HepG2 (cell line): ENCODE results near the gene DNASE1L2. TPM values are rescaled to one million over a fixed set of nuclear protein-coding genes. Genes with fewer than 3 reads are reported as not detected.

ENCODE experiments used
- ATAD3A ChIP-seq: sonication (generic); formaldehyde crosslinking; IDR thresholded peaks from 2 replicates; pipeline ENCODE4 v1.4.0; 2020; ENCODE audit warnings: missing genetic modification reagents
- BCLAF1 ChIP-seq: fragments of 450-650 bp; IDR thresholded peaks from 2 replicates; pipeline ENCODE4 v1.6.1; 2017; ENCODE audit warnings: mild to moderate bottlenecking
- BORCS8-MEF2B ChIP-seq: sonication (generic); formaldehyde crosslinking; IDR thresholded peaks from 2 replicates; pipeline ENCODE4 v1.8.0; 2022; ENCODE audit warnings: mild to moderate bottlenecking, missing genetic modification reagents
- DZIP1 ChIP-seq: sonication (generic); formaldehyde crosslinking; IDR thresholded peaks from 2 replicates; pipeline ENCODE4 v1.5.0; 2020; ENCODE audit warnings: mild to moderate bottlenecking, missing genetic modification reagents
- GPN1 ChIP-seq: sonication (generic); formaldehyde crosslinking; IDR thresholded peaks from 2 replicates; pipeline ENCODE4 v1.5.1; 2020; ENCODE audit warnings: missing genetic modification reagents, borderline replicate concordance
- POLR2AphosphoS2 ChIP-seq: IDR thresholded peaks from 2 replicates; pipeline ENCODE4 v1.6.1; 2011; ENCODE audit warnings: low read depth, low read length, improper control_type of control experiment
- SALL1 ChIP-seq: sonication (generic); formaldehyde crosslinking; IDR thresholded peaks from 2 replicates; pipeline ENCODE4 v1.8.0; 2022; ENCODE audit warnings: mild to moderate bottlenecking, missing genetic modification reagents
- SRSF9 ChIP-seq: fragments of 200-400 bp; formaldehyde crosslinking; IDR thresholded peaks from 2 replicates; pipeline ENCODE4 v1.6.1; 2018; ENCODE audit warnings: borderline replicate concordance, mild to moderate bottlenecking, low read depth, low read length; ENCODE audit not compliant: insufficient read depth, poor library complexity, severe bottlenecking
- TFDP2 ChIP-seq: sonication (generic); formaldehyde crosslinking; IDR thresholded peaks from 2 replicates; pipeline ENCODE4 v1.4.0; 2020; ENCODE audit warnings: missing genetic modification reagents
- ZBTB26 ChIP-seq: IDR thresholded peaks from 2 replicates; pipeline ENCODE4 v1.6.1; 2016; ENCODE audit warnings: missing compliant biosample characterization, missing genetic modification reagents, borderline replicate concordance
- ZNF17 ChIP-seq: sonication (generic); formaldehyde crosslinking; IDR thresholded peaks from 2 replicates; pipeline ENCODE4 v1.5.0; 2020; ENCODE audit warnings: mild to moderate bottlenecking, missing genetic modification reagents
- ZNF18 ChIP-seq: sonication (generic); formaldehyde crosslinking; IDR thresholded peaks from 2 replicates; pipeline ENCODE4 v1.8.0; 2022; ENCODE audit warnings: mild to moderate bottlenecking, missing genetic modification reagents; ENCODE audit not compliant: insufficient replicate concordance
- ZNF362 ChIP-seq: sonication (generic); formaldehyde crosslinking; IDR thresholded peaks from 2 replicates; pipeline ENCODE4 v1.4.0; 2020; ENCODE audit warnings: missing genetic modification reagents, mild to moderate bottlenecking, borderline replicate concordance
- ZSCAN21 ChIP-seq: sonication (generic); formaldehyde crosslinking; IDR thresholded peaks from 2 replicates; pipeline ENCODE4 v1.8.0; 2022; ENCODE audit warnings: mild to moderate bottlenecking, missing genetic modification reagents, moderate library complexity, borderline replicate concordance
- polyA plus RNA-seq, 8 experiments: library from polyadenylated mRNA; depleted of rRNA in 3 of 8; stranded (reverse) in 7 of 8; unstranded in 1 of 8; fragments of >200 nt; fragmentation: Illumina TruSeq in 4 of 8; extraction: Trizol in 4 of 8; gene quantifications; 2 replicates each; pipeline versions ENCODE4 v1.2.1 to v1.2.3, GENCODE V29; 2011 to 2016; ENCODE audit warnings: low read depth in 4 of 8, missing spikeins in 1 of 8, mixed read lengths in 1 of 8; ENCODE audit not compliant: insufficient read depth in 1 of 8
- total RNA-seq, 5 experiments: library from RNA; depleted of rRNA; stranded (reverse); fragments of >200 nt; fragmentation: Illumina TruSeq; extraction: Trizol; gene quantifications; 2 replicates each; pipeline ENCODE4 v1.2.3, GENCODE V29; 2016; ENCODE audit warnings: low read depth in 1 of 5

The DNASE1L2 gene
- total and polyA plus RNA-seq, 2 of the 13 experiments (the other 11 are each of a cell fraction or from before 2014, with no cell fraction given): 0.44 to 0.50 TPM

- no peak for TF ChIP-seq ZNF18 (CRISPR knock-in tag)
- no peak for TF ChIP-seq ZNF17 (CRISPR knock-in tag)
- no peak for TF ChIP-seq SRSF9
- no peak for TF ChIP-seq GPN1
- peak; percentile 67; the same call in 1 of the 2 replicates for TF ChIP-seq ZSCAN21 (CRISPR knock-in tag)
- no peak for TF ChIP-seq ATAD3A (CRISPR knock-in tag)
- TF ChIP-seq ZBTB26 (CRISPR knock-in tag): peak; percentile 61; the same call in 1 of the 2 replicates
- TF ChIP-seq BCLAF1: no peak
- TF ChIP-seq SALL1 (CRISPR knock-in tag): no peak; the same call in 1 of the 2 replicates
- no peak for TF ChIP-seq POLR2AphosphoS2
- TF ChIP-seq DZIP1 (CRISPR knock-in tag): no peak
- TF ChIP-seq BORCS8-MEF2B (CRISPR knock-in tag): 0 out of 2 replicates have a peak, but pooled peaks have one; percentile 47
- TF ChIP-seq TFDP2 (CRISPR knock-in tag): 0 out of 2 replicates have a peak, but pooled peaks have one; percentile 13
- no peak for TF ChIP-seq ZNF362 (CRISPR knock-in tag)
Measured at GRCh38 chr16:2210386-2211365, 25.6 kb upstream of the DNASE1L2 start, which contains the start of gene BRICD5 (continued).
